ENCODE data around the gene ZFP90.

Gene ZFP90

DNA sequence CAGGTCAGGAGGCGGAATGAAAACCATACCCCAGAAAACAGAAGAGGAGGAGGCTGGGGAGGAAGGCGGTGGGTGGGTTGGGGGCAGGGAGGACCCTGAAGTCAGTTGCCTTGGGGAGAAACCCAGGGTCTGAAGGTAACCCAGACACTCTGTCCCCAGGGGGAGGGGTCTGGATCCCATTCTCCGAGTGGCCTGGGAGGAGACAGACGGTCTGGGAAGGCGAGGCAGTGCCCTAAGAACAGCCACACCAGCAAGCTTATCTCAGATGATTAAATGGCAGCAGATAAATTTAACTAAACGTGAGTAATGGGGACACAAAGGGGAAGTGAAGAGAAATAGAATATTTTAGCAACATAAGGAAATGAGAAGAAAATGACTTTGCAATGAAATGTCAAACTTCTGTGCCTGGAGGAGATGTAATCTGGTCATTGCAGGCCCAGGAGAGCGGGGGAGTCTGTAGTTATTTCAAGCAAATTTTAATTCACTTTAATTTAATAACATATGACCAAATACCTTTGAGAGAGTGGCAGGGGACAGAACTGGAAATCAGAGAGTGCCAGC, 21.4 kb upstream of the ZFP90 start:
- no peak overlapping the region for H3K4me3 ChIP-seq (ENCODE audit: low read length)
- TF ChIP-seq, protein P1, sequence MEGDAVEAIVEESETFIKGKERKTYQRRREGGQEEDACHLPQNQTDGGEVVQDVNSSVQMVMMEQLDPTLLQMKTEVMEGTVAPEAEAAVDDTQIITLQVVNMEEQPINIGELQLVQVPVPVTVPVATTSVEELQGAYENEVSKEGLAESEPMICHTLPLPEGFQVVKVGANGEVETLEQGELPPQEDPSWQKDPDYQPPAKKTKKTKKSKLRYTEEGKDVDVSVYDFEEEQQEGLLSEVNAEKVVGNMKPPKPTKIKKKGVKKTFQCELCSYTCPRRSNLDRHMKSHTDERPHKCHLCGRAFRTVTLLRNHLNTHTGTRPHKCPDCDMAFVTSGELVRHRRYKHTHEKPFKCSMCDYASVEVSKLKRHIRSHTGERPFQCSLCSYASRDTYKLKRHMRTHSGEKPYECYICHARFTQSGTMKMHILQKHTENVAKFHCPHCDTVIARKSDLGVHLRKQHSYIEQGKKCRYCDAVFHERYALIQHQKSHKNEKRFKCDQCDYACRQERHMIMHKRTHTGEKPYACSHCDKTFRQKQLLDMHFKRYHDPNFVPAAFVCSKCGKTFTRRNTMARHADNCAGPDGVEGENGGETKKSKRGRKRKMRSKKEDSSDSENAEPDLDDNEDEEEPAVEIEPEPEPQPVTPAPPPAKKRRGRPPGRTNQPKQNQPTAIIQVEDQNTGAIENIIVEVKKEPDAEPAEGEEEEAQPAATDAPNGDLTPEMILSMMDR (conservative IDR thresholded peaks at IDR 0.05; ENCODE audit: low read length): no peak
- no peak for DNase-seq (ENCODE audit: low read depth)

DNA sequence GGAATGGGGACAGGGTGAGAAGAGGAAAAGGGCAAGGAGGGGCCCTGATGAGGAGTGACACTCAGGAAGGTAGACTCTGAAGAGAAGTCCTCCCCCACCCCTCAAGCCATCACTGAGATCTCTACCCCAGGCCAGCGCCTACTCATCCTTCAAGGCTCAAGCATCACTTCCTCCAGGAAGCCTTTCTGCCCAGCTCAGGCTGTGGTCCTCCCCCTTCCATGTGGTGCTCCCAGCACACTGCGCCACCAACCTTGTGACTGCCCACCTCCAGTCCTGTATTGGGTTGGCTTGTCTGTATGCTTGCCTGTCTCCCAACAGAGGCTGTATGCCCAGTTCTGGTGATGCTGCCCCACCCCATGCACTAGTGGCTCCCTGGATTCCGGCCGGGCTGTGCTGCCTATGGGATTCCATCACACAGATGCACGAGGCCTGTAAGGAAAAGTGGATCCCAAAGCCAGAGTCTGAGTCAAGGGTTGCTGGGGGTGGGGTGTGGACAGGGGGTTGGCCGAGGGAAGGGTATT, 19.8 kb upstream of the ZFP90 start:
- TF ChIP-seq, protein P1 (conservative IDR thresholded peaks at IDR 0.05; ENCODE audit: low read length): no peak

DNA sequence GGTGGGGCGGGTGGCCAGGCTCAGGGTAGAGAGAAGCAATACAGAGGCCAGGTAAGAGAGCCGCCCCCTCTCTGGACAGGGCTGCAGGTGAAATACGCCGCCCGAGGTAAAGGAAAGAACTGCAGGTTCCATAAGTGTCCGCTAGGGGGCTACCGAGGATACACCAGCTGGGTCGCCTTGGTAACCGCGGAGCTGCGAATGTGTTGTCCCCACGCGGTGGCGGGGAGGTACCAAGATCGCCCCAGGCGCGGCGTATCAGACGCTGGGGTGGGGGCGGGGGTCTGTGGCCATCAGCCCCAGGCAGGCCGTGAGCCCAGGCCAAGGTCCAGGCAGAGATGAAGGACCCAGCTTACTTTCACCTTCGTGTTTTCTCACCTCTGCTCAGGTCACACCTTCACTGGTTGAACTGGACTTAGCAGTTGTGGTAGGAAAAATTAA, 18.4 kb upstream of the ZFP90 start:
- TF ChIP-seq, protein P1 (conservative IDR thresholded peaks at IDR 0.05; ENCODE audit: low read length): peak; percentile 98
- H3K4me3 ChIP-seq (ENCODE audit: low read length): peak overlapping the region; percentile 33
- DNase-seq (ENCODE audit: low read depth): peak; percentile 65

More for the DNA sequence above, 19.8 kb upstream of the ZFP90 start:
- H3K4me3 ChIP-seq (ENCODE audit: low read length): no peak overlapping the region
- DNase-seq (ENCODE audit: low read depth): no peak

DNA sequence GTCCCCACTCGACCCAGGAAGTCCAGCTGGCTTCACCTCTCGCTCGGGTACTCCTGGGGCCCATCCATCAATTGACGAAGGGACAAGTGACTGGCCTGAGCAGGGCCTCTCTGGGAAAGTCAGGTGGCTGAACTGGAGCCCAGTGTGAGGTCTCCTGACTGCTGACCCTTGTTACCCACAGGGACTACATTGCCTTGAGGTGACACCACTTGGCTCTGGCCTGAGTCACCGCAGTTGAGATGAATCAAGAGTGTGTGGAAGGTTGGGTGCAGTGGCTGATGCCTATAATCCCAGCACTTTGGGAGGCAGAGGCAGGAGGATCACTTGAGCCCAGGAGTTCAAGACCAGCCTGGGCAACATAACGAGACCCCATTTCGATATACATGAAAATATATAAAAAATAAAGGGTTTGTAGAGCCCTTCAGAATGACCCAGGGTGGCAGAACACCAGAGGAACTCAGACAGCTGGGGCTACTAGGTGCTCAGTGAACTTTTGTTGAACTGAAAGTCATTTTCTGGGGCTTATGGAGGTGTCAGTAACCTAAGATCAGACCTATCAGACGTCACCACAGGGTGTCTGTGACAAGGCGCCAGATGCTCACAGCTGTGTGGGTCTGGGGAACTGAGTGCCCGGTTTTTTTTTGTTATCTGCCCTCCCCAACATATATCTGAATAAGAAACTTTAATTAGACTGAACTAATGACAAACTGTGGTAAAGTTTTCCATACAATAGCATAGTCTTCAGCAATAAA, 14.8 kb upstream of the ZFP90 start:
- no peak overlapping the region for H3K4me3 ChIP-seq (ENCODE audit: low read length)
- TF ChIP-seq, protein P1 (conservative IDR thresholded peaks at IDR 0.05; ENCODE audit: low read length): no peak
- no peak for DNase-seq (ENCODE audit: low read depth)

DNA sequence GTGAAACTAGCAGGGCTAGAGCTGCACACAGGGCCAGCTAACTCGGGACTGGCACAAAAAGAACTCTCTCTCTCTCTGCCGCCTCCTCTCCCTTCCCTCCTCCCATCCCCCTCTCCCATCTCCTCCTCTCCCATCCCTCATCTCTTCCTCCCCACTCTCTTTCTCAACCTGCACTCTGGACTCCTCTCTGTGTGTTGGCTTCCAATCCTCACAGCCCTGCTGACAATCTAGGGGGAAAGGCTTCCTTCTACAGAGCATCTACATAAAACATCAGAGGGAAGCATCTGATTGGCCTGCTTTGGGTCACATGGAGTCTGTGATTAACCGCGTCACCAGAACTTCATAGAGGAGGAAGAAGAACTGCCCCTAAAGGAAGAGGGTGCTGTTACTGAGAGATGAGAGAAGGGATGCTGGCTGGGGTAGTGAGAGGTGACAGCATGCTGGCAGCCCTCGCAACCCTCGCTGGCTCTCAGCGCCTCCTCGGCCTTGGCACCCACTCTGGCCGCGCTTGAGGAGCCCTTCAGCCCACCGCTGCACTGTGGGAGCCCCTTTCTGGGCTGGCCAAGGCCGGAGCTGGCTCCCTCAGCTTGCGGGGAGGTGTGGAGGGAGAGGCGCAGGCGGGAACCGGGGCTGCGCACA, 12.8 kb upstream of the ZFP90 start:
- DNase-seq (ENCODE audit: low read depth): no peak
- TF ChIP-seq, protein P1 (conservative IDR thresholded peaks at IDR 0.05; ENCODE audit: low read length): no peak
- no peak overlapping the region for H3K4me3 ChIP-seq (ENCODE audit: low read length)

DNA sequence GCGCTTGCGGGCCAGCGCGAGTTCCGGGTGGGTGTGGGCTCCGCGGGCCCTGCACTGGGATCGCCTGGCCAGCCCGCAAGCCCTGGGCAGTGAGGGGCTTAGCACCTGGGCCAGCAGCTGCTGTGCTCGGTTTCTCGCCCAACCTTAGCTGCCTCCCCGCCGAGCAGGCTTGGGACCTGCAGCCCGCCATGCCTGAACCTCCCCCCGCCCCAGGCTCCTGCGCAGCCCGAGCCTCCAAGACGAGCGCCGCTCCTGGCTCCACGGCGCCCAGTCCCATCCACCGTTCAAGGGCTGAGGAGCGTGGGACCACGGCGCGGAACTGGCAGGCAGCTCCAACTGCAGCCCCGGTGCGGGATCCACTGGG, 12.3 kb upstream of the ZFP90 start:
- TF ChIP-seq, protein P1 (conservative IDR thresholded peaks at IDR 0.05; ENCODE audit: low read length): no peak
- no peak for DNase-seq (ENCODE audit: low read depth)
- H3K4me3 ChIP-seq (ENCODE audit: low read length): no peak overlapping the region
